DND-41 (cell line): ENCODE data around the gene MAG.

Experiments
- ATAC-seq: fragments of 200-7000 bp; cut with Tn5 transposase; 3 replicates; pipeline ENCODE4 v1.9.1; 2021; ENCODE audit warnings: low read depth; ENCODE audit not compliant: insufficient read depth
- DNase-seq: peaks from one replicate; pipeline ENCODE4 v3.0.0-alpha.2; 2020
- H2AFZ ChIP-seq: 2 replicates; pipeline ENCODE4 v1.6.0; 2012; ENCODE audit warnings: low read depth, low read length
- H3K27ac ChIP-seq: 2 replicates; pipeline ENCODE4 v1.5.1; 2012; ENCODE audit warnings: low read length, inconsistent platforms
- H3K27me3 ChIP-seq: fragments of 200-600 bp; sonication (generic); 2 replicates; pipeline ENCODE4 v1.6.0; 2012; ENCODE audit warnings: low read length, mild to moderate bottlenecking, inconsistent platforms; ENCODE audit not compliant: insufficient read depth, poor library complexity
- H3K36me3 ChIP-seq: 2 replicates; pipeline ENCODE4 v1.5.1; 2012; ENCODE audit warnings: low read length, inconsistent platforms; ENCODE audit not compliant: insufficient read depth
- H3K4me1 ChIP-seq: 2 replicates; pipeline ENCODE4 v1.5.1; 2012; ENCODE audit warnings: mild to moderate bottlenecking, low read length; ENCODE audit not compliant: insufficient read depth
- H3K4me2 ChIP-seq: 2 replicates; pipeline ENCODE4 v1.6.0; 2012; ENCODE audit warnings: mild to moderate bottlenecking, moderate library complexity, low read length, inconsistent platforms; ENCODE audit not compliant: insufficient read depth
- H3K4me3 ChIP-seq, 2 experiments: fragments of 200-600 bp in 1 of 2; shearing (Covaris generic) in 1 of 2; 2 replicates each; pipeline ENCODE4 v1.5.1; 2012 to 2016; ENCODE audit warnings: inconsistent platforms in 2 of 2, low read length in 2 of 2, mild to moderate bottlenecking in 2 of 2, low read depth in 1 of 2, moderate library complexity in 1 of 2
- H3K79me2 ChIP-seq: 2 replicates; pipeline ENCODE4 v1.6.0; 2012; ENCODE audit warnings: low read length, inconsistent platforms; ENCODE audit not compliant: insufficient read depth
- H3K9ac ChIP-seq: 2 replicates; pipeline ENCODE4 v1.6.0; 2012; ENCODE audit warnings: low read depth, mild to moderate bottlenecking, inconsistent platforms, low read length, moderate library complexity
- H3K9me3 ChIP-seq: 2 replicates; pipeline ENCODE4 v1.5.1; 2012; ENCODE audit warnings: low read length, moderate library complexity, mild to moderate bottlenecking, inconsistent platforms; ENCODE audit not compliant: insufficient read depth, severe bottlenecking
- H4K20me1 ChIP-seq: 2 replicates; pipeline ENCODE4 v1.6.0; 2012; ENCODE audit warnings: low read length; ENCODE audit not compliant: insufficient read depth
- CTCF ChIP-seq: IDR thresholded peaks from 2 replicates; pipeline ENCODE4 v1.5.1; 2012; ENCODE audit warnings: borderline replicate concordance, low read length, moderate library complexity, mild to moderate bottlenecking; ENCODE audit not compliant: poor library complexity, severe bottlenecking; ENCODE audit errors: extremely low read depth
- EZH2 ChIP-seq: IDR thresholded peaks from 3 replicates; pipeline ENCODE4 v1.6.1; 2012; ENCODE audit warnings: borderline replicate concordance, low read depth, mild to moderate bottlenecking, moderate library complexity, low read length, inconsistent platforms; ENCODE audit not compliant: severe bottlenecking

MAG gene

GRCh38 chr19:35322014-35322413 lies 30.1 kb downstream of the MAG start:
- DNase-seq (no peak), ATAC-seq (no peak)
- H3K36me3 ChIP-seq = no peaks in the 10 kb centered on the region
- H2AFZ ChIP-seq = no peak overlapping the region
- no peaks in the 10 kb centered on the region for H3K79me2 ChIP-seq
- no peak overlapping the region for H3K4me3 ChIP-seq
- H3K4me2 ChIP-seq = no peak overlapping the region
- H3K9me3 ChIP-seq = no peaks in the 10 kb centered on the region
- peaks cover 4% of the 10 kb centered on the region for H3K27me3 ChIP-seq
- H4K20me1 ChIP-seq = 0 out of 2 replicates have a peak, but pooled peaks cover 3% of the 10 kb centered on the region
- H3K4me1 ChIP-seq = no peaks in the 10 kb centered on the region
- H3K27ac ChIP-seq = no peak overlapping the region
- TF ChIP-seq EZH2 (no peak), CTCF (no peak)
- H3K9ac ChIP-seq = no peak overlapping the region

- H3K79me2 ChIP-seq = no peaks in the 10 kb centered on the region
These were observed 35.7 kb downstream of the MAG start for GRCh38 chr19:35327642-35328041.

GRCh38 chr19:35328851-35329285 lies 36.9 kb downstream of the MAG start, which contains the start of gene CD22:
TSS of gene CD22 (plus strand) at chr19:35329187. CDS start at chr19:35332041, 2,854 bp downstream.
- H3K9me3 ChIP-seq = no peaks in the 10 kb centered on the region
- H2AFZ ChIP-seq = no peak within 1 kb of the TSS
- ATAC-seq = no peak
- H3K27me3 ChIP-seq = peaks cover 6% of the 10 kb centered on the region
- H3K79me2 ChIP-seq = no peaks in the 10 kb centered on the region
- no peak for DNase-seq
- no peak within 1 kb of the TSS for H3K4me2 ChIP-seq
- no peak within 1 kb of the TSS for H3K27ac ChIP-seq
- H4K20me1 ChIP-seq = 0 out of 2 replicates have a peak, but pooled peaks cover 3% of the 10 kb centered on the region
- no peak within 1 kb of the TSS for H3K4me3 ChIP-seq
- H3K36me3 ChIP-seq = no peaks in the 10 kb centered on the region
- TF ChIP-seq EZH2 = no peak
- no peak for TF ChIP-seq CTCF
- no peak within 1 kb of the TSS for H3K9ac ChIP-seq
- no peaks in the 10 kb centered on the region for H3K4me1 ChIP-seq

More at GRCh38 chr19:35327642-35328041, 35.7 kb downstream of the MAG start:
- no peak for DNase-seq
- H3K36me3 ChIP-seq = no peaks in the 10 kb centered on the region
- no peaks in the 10 kb centered on the region for H3K4me1 ChIP-seq
- H2AFZ ChIP-seq = no peak overlapping the region
- H3K9ac ChIP-seq = no peak overlapping the region
- TF ChIP-seq EZH2 (no peak), CTCF (peak; percentile 34)
- peaks cover 6% of the 10 kb centered on the region for H3K27me3 ChIP-seq
- no peak overlapping the region for H3K4me3 ChIP-seq
- H3K9me3 ChIP-seq = no peaks in the 10 kb centered on the region
- no peak overlapping the region for H3K4me2 ChIP-seq
- no peak for ATAC-seq
- H4K20me1 ChIP-seq = 0 out of 2 replicates have a peak, but pooled peaks cover 3% of the 10 kb centered on the region
- H3K27ac ChIP-seq = no peak overlapping the region

- Histone ChIP-seq H3K79me2 (no peaks in the 10 kb centered on the region), H3K4me2 (no peak overlapping the region), H3K4me3 (no peak overlapping the region), H3K27ac (no peak overlapping the region), H2AFZ (no peak overlapping the region), H3K27me3 (peaks cover 6% of the 10 kb centered on the region), H3K36me3 (no peaks in the 10 kb centered on the region), H3K9me3 (no peaks in the 10 kb centered on the region), H3K9ac (no peak overlapping the region), H3K4me1 (no peaks in the 10 kb centered on the region), H4K20me1 (0 out of 2 replicates have a peak, but pooled peaks cover 3% of the 10 kb centered on the region)
- ATAC-seq (no peak), DNase-seq (no peak)
- TF ChIP-seq CTCF (no peak), EZH2 (no peak)
These were observed 37.4 kb downstream of the MAG start for GRCh38 chr19:35329323-35329722.
